Suprapubic skin (tissue), 4 donors: ENCODE measurements around the gene PDIA6. TPM values are rescaled to one million over a fixed set of nuclear protein-coding genes. Genes with fewer than 3 reads are reported as not detected.
"Not testable (repeated sequence)": the region's sequence is repeated elsewhere in the genome, so short reads cannot be mapped to it uniquely, and the experiment has no call there.

Source experiments
- DNase-seq, 2 donors: peaks; one replicate each; pipeline ENCODE4 v3.0.0-alpha.2; 2019; ENCODE audit warnings: low spot score in 2 of 2
- H3K27ac ChIP-seq: fragments of 200-600 bp; sonication (generic); one replicate; pipeline ENCODE4 v1.5.1; 2019
- H3K27me3 ChIP-seq: fragments of 200-600 bp; sonication (generic); one replicate; pipeline ENCODE4 v1.5.1; 2019
- H3K36me3 ChIP-seq: fragments of 200-600 bp; sonication (generic); one replicate; pipeline ENCODE4 v1.5.1; 2019
- H3K4me1 ChIP-seq: fragments of 200-600 bp; sonication (generic); one replicate; pipeline ENCODE4 v1.5.1; 2019
- H3K4me3 ChIP-seq: fragments of 200-600 bp; sonication (generic); one replicate; pipeline ENCODE4 v1.5.1; 2019; ENCODE audit warnings: mild to moderate bottlenecking
- H3K9me3 ChIP-seq: fragments of 200-600 bp; sonication (generic); one replicate; pipeline ENCODE4 v1.5.1; 2019
- EP300 ChIP-seq: sonication (generic); formaldehyde crosslinking; IDR thresholded peaks from one replicate; pipeline ENCODE4 v1.6.1; 2017; ENCODE audit warnings: antibody characterized with exemption
- POLR2A ChIP-seq, 2 donors: fragments of 450-650 bp; IDR thresholded peaks; one replicate each; pipeline ENCODE4 v1.6.1; 2017; ENCODE audit warnings: antibody characterized with exemption in 2 of 2, mild to moderate bottlenecking in 2 of 2, moderate library complexity in 2 of 2
- POLR2AphosphoS5 ChIP-seq, 3 donors: sonication (generic); formaldehyde crosslinking; IDR thresholded peaks; one replicate each; pipeline ENCODE4 v1.6.1; 2017; ENCODE audit warnings: antibody characterized with exemption in 3 of 3
- WGBS: methylation state at CpG from one replicate; pipeline ENCODE4 v1.1.5; 2018; 5-methylcytosine and 5-hydroxymethylcytosine counted together
- total RNA-seq, 4 donors: library from RNA; depleted of rRNA; stranded (reverse); fragments of >200 nt; gene quantifications; one replicate each; pipeline ENCODE4 v1.1.0, GENCODE V29; 2016
- TF ChIP-seq, protein P1 (sequence below), 2 donors: fragments of 200-600 bp in 1 of 2; fragments of 450-650 bp in 1 of 2; sonication (generic) in 1 of 2; IDR thresholded peaks; one replicate each; pipeline ENCODE4 v1.5.1; 2016 to 2019; ENCODE audit warnings: antibody characterized with exemption in 2 of 2, mild to moderate bottlenecking in 1 of 2, moderate library complexity in 1 of 2

Gene PDIA6
- total RNA-seq, 4 donors from 2014 or later, result 40.2 to 77.5 (median 63.1) TPM

DNA sequence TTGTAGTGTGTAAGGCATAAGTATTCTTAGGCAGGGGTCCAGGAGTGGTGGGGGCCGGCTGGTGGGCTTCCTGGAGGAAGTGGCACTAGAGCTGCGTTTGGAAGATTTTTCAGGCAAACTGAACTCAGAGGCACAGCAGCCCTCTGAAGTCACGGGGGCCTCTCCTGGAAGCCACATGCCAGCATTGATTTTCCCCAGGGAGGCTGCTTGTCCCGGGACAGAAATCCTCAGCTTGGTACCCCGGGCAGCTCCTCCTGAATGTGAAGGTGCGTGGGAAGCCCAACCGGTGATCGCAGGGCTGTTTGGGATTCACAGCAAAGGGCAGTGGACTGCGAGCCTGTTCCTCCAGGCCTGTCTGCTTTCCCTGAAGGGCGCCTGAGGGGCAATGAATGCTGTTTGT, 1.6 kb upstream of the PDIA6 start:
- Histone ChIP-seq H3K27me3 (no peaks in the 10 kb centered on the region), H3K36me3 (no peaks in the 10 kb centered on the region), H3K4me3 (no peak overlapping the region), H3K9me3 (no peaks in the 10 kb centered on the region), H3K4me1 (peaks cover 27% of the 10 kb centered on the region), H3K27ac (no peak overlapping the region)
- DNase-seq, result no peak
- 80% methylated on average over 10 of the region's 10 CpGs for WGBS
- no peak for TF ChIP-seq POLR2A (IDR thresholded peaks at IDR 0.05)
- TF ChIP-seq, protein P1, sequence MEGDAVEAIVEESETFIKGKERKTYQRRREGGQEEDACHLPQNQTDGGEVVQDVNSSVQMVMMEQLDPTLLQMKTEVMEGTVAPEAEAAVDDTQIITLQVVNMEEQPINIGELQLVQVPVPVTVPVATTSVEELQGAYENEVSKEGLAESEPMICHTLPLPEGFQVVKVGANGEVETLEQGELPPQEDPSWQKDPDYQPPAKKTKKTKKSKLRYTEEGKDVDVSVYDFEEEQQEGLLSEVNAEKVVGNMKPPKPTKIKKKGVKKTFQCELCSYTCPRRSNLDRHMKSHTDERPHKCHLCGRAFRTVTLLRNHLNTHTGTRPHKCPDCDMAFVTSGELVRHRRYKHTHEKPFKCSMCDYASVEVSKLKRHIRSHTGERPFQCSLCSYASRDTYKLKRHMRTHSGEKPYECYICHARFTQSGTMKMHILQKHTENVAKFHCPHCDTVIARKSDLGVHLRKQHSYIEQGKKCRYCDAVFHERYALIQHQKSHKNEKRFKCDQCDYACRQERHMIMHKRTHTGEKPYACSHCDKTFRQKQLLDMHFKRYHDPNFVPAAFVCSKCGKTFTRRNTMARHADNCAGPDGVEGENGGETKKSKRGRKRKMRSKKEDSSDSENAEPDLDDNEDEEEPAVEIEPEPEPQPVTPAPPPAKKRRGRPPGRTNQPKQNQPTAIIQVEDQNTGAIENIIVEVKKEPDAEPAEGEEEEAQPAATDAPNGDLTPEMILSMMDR (IDR thresholded peaks at IDR 0.05), result no peak
- TF ChIP-seq POLR2AphosphoS5 (IDR thresholded peaks at IDR 0.05), result no peak
- TF ChIP-seq EP300, result no peak

DNA sequence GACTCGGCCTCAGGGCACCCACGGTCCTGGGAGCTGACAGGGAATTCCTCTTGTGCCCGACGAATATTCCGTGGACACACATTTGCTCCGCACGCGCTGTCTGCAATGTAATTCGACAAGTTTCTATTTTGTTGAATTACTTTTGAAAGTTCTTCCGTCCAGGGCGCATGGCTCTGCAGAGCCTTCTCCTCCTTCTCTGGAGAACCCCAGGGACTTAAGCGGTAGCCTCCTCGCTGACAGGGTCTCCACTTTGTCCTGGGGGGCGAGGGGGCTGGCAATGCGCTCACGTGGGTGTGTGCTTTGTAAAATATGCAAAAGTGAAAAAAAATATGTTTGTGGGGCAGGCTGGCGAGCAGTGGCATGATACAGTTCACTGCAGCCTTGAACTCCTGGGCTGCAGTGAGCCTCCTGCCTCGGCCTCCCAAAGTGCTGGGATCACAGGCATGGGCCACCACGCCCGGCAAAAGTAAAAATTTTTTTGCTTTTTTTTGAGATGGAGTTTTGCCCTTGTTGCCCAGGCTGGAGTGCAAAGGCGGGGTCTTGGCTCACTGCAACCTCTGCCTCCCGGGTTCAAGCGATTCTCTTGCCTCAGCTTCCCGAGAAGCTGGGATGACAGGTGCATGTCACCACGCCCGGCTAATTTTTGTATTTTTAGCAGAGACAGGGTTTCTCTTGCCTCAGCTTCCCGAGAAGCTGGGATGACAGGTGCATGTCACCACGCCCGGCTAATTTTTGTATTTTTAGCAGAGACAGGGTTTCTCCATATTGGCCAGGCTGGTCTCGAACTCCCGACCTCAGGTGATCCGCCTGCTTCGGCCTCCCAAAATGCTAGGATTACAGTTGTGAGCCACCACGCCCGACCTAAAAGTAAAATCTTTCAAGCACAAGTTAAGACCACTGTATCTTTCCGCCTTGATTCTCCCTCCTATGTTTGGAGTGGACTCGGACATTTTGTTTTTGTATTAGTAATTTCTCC, 866 bp upstream of the PDIA6 start:
- DNase-seq, H3K27me3 ChIP-seq, H3K9me3 ChIP-seq, H3K36me3 ChIP-seq: not testable (repeated sequence)
- Histone ChIP-seq H3K4me3 (peak overlapping the region; percentile 66), H3K4me1 (peaks cover 27% of the 10 kb centered on the region), H3K27ac (peak overlapping the region; percentile 88)
- WGBS, result 51% methylated on average over 37 of the region's 37 CpGs

DNA sequence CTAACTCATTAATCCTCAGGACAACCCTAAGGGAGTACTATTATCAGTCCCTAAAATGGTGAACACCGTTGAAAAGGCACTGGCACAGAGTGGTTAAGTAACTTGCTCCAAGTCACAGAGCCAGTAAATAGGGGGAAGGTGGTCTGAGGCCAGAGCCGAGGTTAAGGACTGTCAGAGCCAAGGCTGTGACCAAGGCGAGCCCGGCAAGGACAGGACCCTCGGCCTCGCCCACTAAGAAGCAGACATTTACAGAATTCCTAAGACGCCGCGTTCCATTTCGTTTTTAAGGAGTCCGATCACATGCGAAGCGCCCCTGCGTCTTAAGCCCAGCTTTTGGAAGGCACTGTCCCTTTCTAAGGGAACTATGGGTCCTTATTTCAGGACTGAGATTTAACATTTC, 1.1 kb downstream of the PDIA6 start:
- Histone ChIP-seq H3K36me3 (no peaks in the 10 kb centered on the region), H3K4me3 (peak overlapping the region; percentile 66), H3K4me1 (peaks cover 27% of the 10 kb centered on the region), H3K9me3 (no peaks in the 10 kb centered on the region), H3K27ac (peak overlapping the region; percentile 88), H3K27me3 (no peaks in the 10 kb centered on the region)
- no peak for DNase-seq
- WGBS, result 7% methylated on average over 14 of the region's 14 CpGs
- TF ChIP-seq POLR2A (IDR thresholded peaks at IDR 0.05) (no peak), POLR2AphosphoS5 (IDR thresholded peaks at IDR 0.05) (no peak), EP300 (no peak)
- TF ChIP-seq, protein P1 (IDR thresholded peaks at IDR 0.05), result no peak

DNA sequence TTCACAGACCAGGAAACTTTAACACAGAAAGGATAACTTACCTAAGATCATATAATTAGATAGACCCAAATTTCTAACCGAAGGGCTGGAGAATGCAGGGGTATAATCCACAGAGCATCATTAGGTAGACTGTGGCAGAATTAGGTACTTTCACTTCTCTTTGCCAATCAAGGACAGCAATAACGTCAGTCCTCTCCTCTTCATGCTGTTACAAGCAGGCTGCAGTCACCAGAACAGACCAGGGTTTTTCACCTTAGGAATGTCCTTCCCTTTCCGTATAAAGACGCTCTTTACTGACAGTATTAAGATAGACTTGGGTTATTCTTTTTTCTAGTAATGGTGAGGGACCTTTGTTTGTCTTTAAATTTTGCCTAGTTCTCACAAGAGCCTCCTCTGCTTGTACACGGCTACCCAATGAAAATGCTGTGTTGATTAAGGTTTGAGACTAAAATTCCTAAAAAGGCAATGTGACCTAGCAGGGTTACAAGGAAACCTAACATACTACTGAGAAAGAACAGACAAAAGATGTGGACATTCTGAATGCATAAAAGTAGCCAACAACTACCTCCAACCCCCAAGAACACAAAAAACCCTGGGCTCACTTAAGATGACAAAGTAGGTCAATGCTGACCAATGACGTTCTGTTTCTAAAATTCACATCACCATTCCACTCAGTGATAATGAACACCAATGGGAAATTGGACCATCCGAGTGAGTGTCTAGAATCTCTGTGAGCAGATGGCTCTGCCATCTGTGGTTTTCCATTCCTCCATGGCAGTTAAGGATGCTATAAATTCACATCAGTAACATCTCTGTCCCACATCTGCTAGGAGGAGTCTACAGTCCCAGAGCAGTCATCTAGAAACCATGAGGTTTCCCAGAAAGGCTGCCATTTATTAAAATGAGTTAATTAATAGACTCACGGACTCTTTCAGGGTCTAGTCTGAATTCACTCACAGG, 2.1 kb downstream of the PDIA6 start:
- TF ChIP-seq, protein P1 (IDR thresholded peaks at IDR 0.05), result no peak
- TF ChIP-seq EP300 (no peak), POLR2A (IDR thresholded peaks at IDR 0.05) (no peak), POLR2AphosphoS5 (IDR thresholded peaks at IDR 0.05) (no peak)
- Histone ChIP-seq H3K36me3 (no peaks in the 10 kb centered on the region), H3K27me3 (no peaks in the 10 kb centered on the region), H3K27ac (no peak overlapping the region), H3K4me3 (peak overlapping the region; percentile 66), H3K4me1 (peaks cover 27% of the 10 kb centered on the region), H3K9me3 (no peaks in the 10 kb centered on the region)
- no peak for DNase-seq
- WGBS, result 52% methylated on average over 8 of the region's 8 CpGs

DNA sequence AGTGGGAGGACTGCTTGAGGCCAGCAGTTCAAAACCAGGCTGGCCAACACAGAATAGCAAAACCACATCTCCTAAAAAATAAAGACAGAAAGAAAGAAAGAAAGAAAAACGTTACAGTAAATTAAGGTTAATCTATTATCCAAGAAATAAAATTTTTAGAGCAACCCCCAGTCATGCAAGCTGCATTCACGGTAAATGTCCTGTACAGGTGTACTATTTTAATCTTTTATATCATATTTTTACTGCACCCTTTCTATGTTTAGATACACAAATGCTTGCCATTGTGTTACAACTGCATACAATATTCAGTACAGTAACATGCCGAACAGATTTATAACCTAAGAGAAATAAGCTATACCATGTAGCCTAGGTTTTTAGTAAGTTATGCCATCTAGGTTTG, 6.0 kb downstream of the PDIA6 start:
- Histone ChIP-seq H3K9me3 (no peaks in the 10 kb centered on the region), H3K36me3 (peaks cover 3% of the 10 kb centered on the region), H3K27me3 (no peaks in the 10 kb centered on the region), H3K27ac (no peak overlapping the region), H3K4me3 (no peak overlapping the region), H3K4me1 (peaks cover 18% of the 10 kb centered on the region)
- DNase-seq, result no peak
- TF ChIP-seq POLR2A (IDR thresholded peaks at IDR 0.05) (no peak), POLR2AphosphoS5 (IDR thresholded peaks at IDR 0.05) (no peak), EP300 (no peak)
- TF ChIP-seq, protein P1 (IDR thresholded peaks at IDR 0.05), result no peak
- WGBS, result 84% methylated on average over 3 of the region's 3 CpGs

DNA sequence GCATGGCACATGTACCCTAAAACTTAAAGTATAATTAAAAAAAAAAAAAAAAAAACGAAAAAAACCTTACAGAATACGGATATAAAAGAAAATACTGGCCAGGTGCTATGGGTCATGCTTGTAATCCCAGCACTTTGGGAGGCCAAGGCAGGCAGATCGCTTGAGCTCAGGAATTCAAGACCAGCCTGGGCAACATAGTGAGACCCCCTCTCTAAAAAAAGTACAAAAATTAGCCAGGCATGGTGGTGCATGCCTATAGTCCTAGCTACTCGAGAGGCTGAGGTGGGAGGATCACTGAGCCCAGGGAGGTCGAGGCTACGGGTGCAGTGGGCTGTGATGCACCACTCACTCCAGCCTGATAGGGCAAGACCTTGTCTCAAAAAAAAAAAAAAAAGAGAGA, 6.6 kb downstream of the PDIA6 start:
- not testable (repeated sequence) for H3K4me3 ChIP-seq, H3K9me3 ChIP-seq, H3K36me3 ChIP-seq, DNase-seq, H3K27me3 ChIP-seq, H3K27ac ChIP-seq
- 96% methylated on average over 6 of the region's 6 CpGs for WGBS
- peaks cover 12% of the 10 kb centered on the region for H3K4me1 ChIP-seq
